ENCODE measurements around the gene COX10. TPM values are rescaled to one million over a fixed set of nuclear protein-coding genes. Genes with fewer than 3 reads are reported as not detected.

COX10 gene
- total and polyA plus RNA-seq, 10 donors: 3.0 to 28.8 (median 14.9) TPM

GRCh38 chr17:14143688-14144087 is 74.4 kb downstream of the COX10 start:
- 67 to 80% (median 76%) methylated on average over 3 of the region's 3 CpGs for WGBS, 5 donors
- H3K9me3 ChIP-seq: no peaks in the 10 kb centered on the region
- H3K4me1 ChIP-seq: peaks cover 0 to 10% (median 0%) of the 10 kb centered on the region in 6 donors
- no peak overlapping the region for H3K27ac ChIP-seq
- H3K36me3 ChIP-seq: no peaks in the 10 kb centered on the region
- no peak for TF ChIP-seq CTCF (IDR thresholded peaks at IDR 0.05 in 8 of 11, conservative IDR thresholded peaks at IDR 0.05 in 3 of 11)
- no peak for TF ChIP-seq POLR2AphosphoS5 (IDR thresholded peaks at IDR 0.05)
- TF ChIP-seq POLR2A (IDR thresholded peaks at IDR 0.05): no peak
- no peak for DNase-seq
- intact Hi-C loops (cut with DNase I; ENCODE audit: low total_unique reads): no loop called here
- H3K27me3 ChIP-seq (replicated peaks in 1 of 7): no peaks in the 10 kb centered on the region
- H3K4me3 ChIP-seq: no peak overlapping the region

- H3K36me3 ChIP-seq: no peaks in the 10 kb centered on the region
Observed at GRCh38 chr17:14144508-14144907, 75.2 kb downstream of the COX10 start.

GRCh38 chr17:14149751-14150150 is 80.4 kb downstream of the COX10 start:
- H3K9me3 ChIP-seq: no peaks in the 10 kb centered on the region
- no peaks in the 10 kb centered on the region for H3K27me3 ChIP-seq (replicated peaks in 1 of 7)
- no peak for TF ChIP-seq POLR2AphosphoS5 (IDR thresholded peaks at IDR 0.05)
- no peak for TF ChIP-seq POLR2A (IDR thresholded peaks at IDR 0.05)
- no peak for TF ChIP-seq CTCF (IDR thresholded peaks at IDR 0.05 in 8 of 11, conservative IDR thresholded peaks at IDR 0.05 in 3 of 11)
- H3K4me1 ChIP-seq: no peaks in the 10 kb centered on the region
- H3K36me3 ChIP-seq: peaks cover 0 to 10% (median 0%) of the 10 kb centered on the region in 6 donors
- no peak for DNase-seq
- WGBS, 5 donors: 92 to 98% (median 95%) methylated on average over 5 of the region's 5 CpGs
- H3K27ac ChIP-seq: no peak overlapping the region
- H3K4me3 ChIP-seq: no peak overlapping the region
- intact Hi-C loops (cut with DNase I; ENCODE audit: low total_unique reads): no loop called here

More at GRCh38 chr17:14144508-14144907, 75.2 kb downstream of the COX10 start:
- H3K27me3 ChIP-seq (replicated peaks in 1 of 7): no peaks in the 10 kb centered on the region
- no peak overlapping the region for H3K27ac ChIP-seq
- no peak for DNase-seq
- no peak overlapping the region for H3K4me3 ChIP-seq
- H3K4me1 ChIP-seq: peaks cover 0 to 10% (median 0%) of the 10 kb centered on the region in 6 donors
- 73 to 91% (median 82%) methylated on average over 4 of the region's 4 CpGs for WGBS, 5 donors
- TF ChIP-seq CTCF (IDR thresholded peaks at IDR 0.05 in 8 of 11, conservative IDR thresholded peaks at IDR 0.05 in 3 of 11) (no peak), POLR2A (IDR thresholded peaks at IDR 0.05) (no peak)
- intact Hi-C loops (cut with DNase I; ENCODE audit: low total_unique reads): no loop called here
- H3K9me3 ChIP-seq: no peaks in the 10 kb centered on the region

GRCh38 chr17:14150619-14151018 is 81.3 kb downstream of the COX10 start:
- no peaks in the 10 kb centered on the region for H3K4me1 ChIP-seq
- no peak overlapping the region for H3K27ac ChIP-seq
- DNase-seq: no peak
- intact Hi-C loops (cut with DNase I; ENCODE audit: low total_unique reads): no loop called here
- WGBS, 5 donors: 69 to 92% (median 78%) methylated on average over 2 of the region's 2 CpGs
- no peaks in the 10 kb centered on the region for H3K27me3 ChIP-seq (replicated peaks in 1 of 7)
- no peaks in the 10 kb centered on the region for H3K9me3 ChIP-seq
- no peak overlapping the region for H3K4me3 ChIP-seq
- no peak for TF ChIP-seq POLR2AphosphoS5 (IDR thresholded peaks at IDR 0.05)
- H3K36me3 ChIP-seq: peaks cover 0 to 10% (median 0%) of the 10 kb centered on the region in 6 donors

GRCh38 chr17:14152721-14153120 is 83.4 kb downstream of the COX10 start:
- intact Hi-C loops (cut with DNase I; ENCODE audit: low total_unique reads): no loop called here
- H3K27ac ChIP-seq: no peak overlapping the region
- 69 to 98% (median 74%) methylated on average over 4 of the region's 4 CpGs for WGBS, 5 donors
- H3K4me1 ChIP-seq: no peaks in the 10 kb centered on the region
- H3K4me3 ChIP-seq: no peak overlapping the region
- TF ChIP-seq POLR2A (IDR thresholded peaks at IDR 0.05): no peak
- TF ChIP-seq CTCF (IDR thresholded peaks at IDR 0.05 in 8 of 11, conservative IDR thresholded peaks at IDR 0.05 in 3 of 11): no peak
- TF ChIP-seq POLR2AphosphoS5 (IDR thresholded peaks at IDR 0.05): no peak
- DNase-seq: no peak
- H3K9me3 ChIP-seq: no peaks in the 10 kb centered on the region
- peaks cover 0 to 10% (median 0%) of the 10 kb centered on the region in 6 donors for H3K36me3 ChIP-seq
- H3K27me3 ChIP-seq (replicated peaks in 1 of 7): no peaks in the 10 kb centered on the region

Data from spleen (tissue), 11 donors.